Pancreas (tissue), 10 donors: ENCODE results near the gene SORCS3. TPM values are rescaled to one million over a fixed set of nuclear protein-coding genes. Genes with fewer than 3 reads are reported as not detected.

ENCODE experiments used
- ATAC-seq, 4 donors: fragments of 200-7000 bp; cut with Tn5 transposase; one replicate each; pipeline versions ENCODE4 v1.8.0 to v1.9.1; 2020; ENCODE audit warnings: mild to moderate bottlenecking in 4 of 4, moderate library complexity in 4 of 4
- DNase-seq, 6 donors: peaks; one replicate each; pipeline ENCODE4 v3.0.0-alpha.2; 2020
- FAIRE-seq: peaks from 2 replicates; lab custom pipeline; 2012; peaks lifted over from hg19 to GRCh38; lab: Jason Lieb, UNC
- H3K27ac ChIP-seq, 4 donors: fragments of 200-600 bp; sonication (generic); 1 replicate in 3 of 4; 2 replicates in 1 of 4; pipeline versions ENCODE4 v1.5.0 to v1.8.0; 2020
- H3K27me3 ChIP-seq, 4 donors: fragments of 200-600 bp; one replicate each; pipeline ENCODE4 v1.8.0; 2021
- H3K36me3 ChIP-seq, 3 donors: fragments of 200-600 bp; sonication (generic) in 1 of 3; one replicate each; pipeline versions ENCODE4 v1.5.0 to v1.8.0; 2020 to 2021
- H3K4me1 ChIP-seq, 3 donors: fragments of 200-600 bp; one replicate each; pipeline ENCODE4 v1.8.0; 2021
- H3K4me3 ChIP-seq, 4 donors: fragments of 200-600 bp; sonication (generic) in 2 of 4; one replicate each; pipeline versions ENCODE4 v1.5.0 to v1.8.0; 2020 to 2021
- H3K9me3 ChIP-seq, 4 donors: fragments of 200-600 bp; one replicate each; pipeline ENCODE4 v1.8.0; 2021
- CTCF ChIP-seq, 4 donors: fragments of 200-600 bp; sonication (generic) in 3 of 4; IDR thresholded peaks; one replicate each; pipeline versions ENCODE4 v1.5.0 to v1.8.0; 2021; ENCODE audit warnings: antibody characterized with exemption in 4 of 4
- WGBS, 2 donors: extraction: QIAGEN DNeasy Blood & Tissue Kit; methylation state at CpG; one replicate each; pipeline ENCODE4 v1.1.7; 2013; 5-methylcytosine and 5-hydroxymethylcytosine counted together
- intact Hi-C, 3 donors: fragments of 100-400 bp; cut with DNase I; formaldehyde crosslinking; loops; one replicate each; pipeline versions ENCODE4 v1.11.1 to v1.14.2; 2022
- polyA plus RNA-seq, 2 donors: library from polyadenylated mRNA; stranded (reverse); fragments of 200-250 nt; gene quantifications; one replicate each; pipeline ENCODE4 v1.2.3, GENCODE V29; 2013
- total RNA-seq, 6 donors: library from RNA; stranded (reverse); fragmentation: NEBNext Ultra II Directional in 4 of 6; extraction: Animal tissue kit (Norgen Biotek cat#: 25700) in 4 of 6; gene quantifications; one replicate each; pipeline versions ENCODE4 v1.2.1 to v1.2.4, GENCODE V29; 2021 to 2023
- donor health status: healthy with polysubstance abuse.
- donor health status: DM: no; HTN: no; CAD: no; lungs with moderate emphysema.
- donor health status: DM: no; HTN: no; CAD: no.
- donor health status: control.
- donor health status: control.
- donor health status: Bipolar disorder and iron deficiency.
- donor health status: DM: yes; HTN: yes; CAD: no.
- donor health status: DM: no; HTN: no; CAD: no.
- donor health status: DM: no; HTN: no; CAD: no.
- donor health status: DM: yes; HTN: yes; CAD: no.

SORCS3 gene
- total and polyA plus RNA-seq, 8 donors = 0.02 TPM; not detected in 7

GRCh38 chr10:105292236-105292635, 651.1 kb downstream of the SORCS3 start:
- Histone ChIP-seq H3K27ac (no peak overlapping the region), H3K4me1 (no peaks in the 10 kb centered on the region), H3K36me3 (no peaks in the 10 kb centered on the region), H3K4me3 (no peak overlapping the region), H3K9me3 (no peaks in the 10 kb centered on the region), H3K27me3 (no peaks in the 10 kb centered on the region)
- DNase-seq (no peak), ATAC-seq (no peak), FAIRE-seq (no peak)
- TF ChIP-seq CTCF (IDR thresholded peaks at IDR 0.05) = no peak
- 58 to 67% methylated on average over 3 of the region's 3 CpGs for WGBS, 2 donors
- intact Hi-C loops = no loop called here
